Body of pancreas (tissue), 4 donors: ENCODE measurements around the gene ADAMTS2.

Experiments
- CTCF ChIP-seq, 7 experiments: fragments of 450-650 bp in 4 of 7; fragments of 200-600 bp in 3 of 7; sonication (generic) in 3 of 7; IDR thresholded peaks; one replicate each; pipeline ENCODE4 v1.5.1; 2016 to 2019; ENCODE audit warnings: antibody characterized with exemption in 7 of 7
- POLR2A ChIP-seq, 3 donors: fragments of 450-650 bp; IDR thresholded peaks; one replicate each; pipeline ENCODE4 v1.6.1; 2016; ENCODE audit warnings: antibody characterized with exemption in 3 of 3, mild to moderate bottlenecking in 2 of 3

GRCh38 chr5:179260324-179261070, 84.8 kb downstream of the ADAMTS2 start:
- TF ChIP-seq CTCF (IDR thresholded peaks at IDR 0.05) (no peak), POLR2A (IDR thresholded peaks at IDR 0.05) (no peak)
